A549 (cell line): ENCODE measurements around the gene INPP4B.

Experiments used
- CEBPB ChIP-seq, 2 experiments: fragments of >200 bp in 1 of 2; sonication (Bioruptor Twin) in 1 of 2; formaldehyde crosslinking in 1 of 2; IDR thresholded peaks; 2 replicates each; pipeline ENCODE4 v1.6.1; 2012 to 2016
- CTCF ChIP-seq: fragments of >200 bp; sonication (Bioruptor Twin); formaldehyde crosslinking; IDR thresholded peaks from 3 replicates; pipeline ENCODE4 v1.5.1; 2016
- KDM5A ChIP-seq: fragments of 200-600 bp; sonication (generic); IDR thresholded peaks from 2 replicates; pipeline ENCODE4 v1.6.1; 2016; ENCODE audit warnings: antibody characterized with exemption, mild to moderate bottlenecking
- TF ChIP-seq, protein P1 (sequence below): IDR thresholded peaks from 2 replicates; pipeline ENCODE4 v1.6.1; 2012; ENCODE audit warnings: low read depth, borderline replicate concordance

- TF ChIP-seq CTCF (peak; percentile 40; the same call in 2 of the 3 replicates), CEBPB (IDR thresholded peaks at IDR 0.05) (no peak), KDM5A (no peak)
- TF ChIP-seq, protein P1, sequence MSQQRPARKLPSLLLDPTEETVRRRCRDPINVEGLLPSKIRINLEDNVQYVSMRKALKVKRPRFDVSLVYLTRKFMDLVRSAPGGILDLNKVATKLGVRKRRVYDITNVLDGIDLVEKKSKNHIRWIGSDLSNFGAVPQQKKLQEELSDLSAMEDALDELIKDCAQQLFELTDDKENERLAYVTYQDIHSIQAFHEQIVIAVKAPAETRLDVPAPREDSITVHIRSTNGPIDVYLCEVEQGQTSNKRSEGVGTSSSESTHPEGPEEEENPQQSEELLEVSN = no peak
Measured at GRCh38 chr4:142519342-142519741, 326.8 kb downstream of the INPP4B start.
